Suppressor macrophage treated with lipopolysaccharide for 4 hours (primary cell): Measurements from ENCODE around the gene HPSE2.
"Not testable (repeated sequence)": the region's sequence is repeated elsewhere in the genome, so short reads cannot be mapped to it uniquely, and the experiment has no call there.

Experiments used
- DNase-seq: peaks from one replicate; pipeline ENCODE4 v3.0.0-alpha.2; 2020

The HPSE2 gene

GRCh38 chr10:98916526-98917125 is 319.0 kb downstream of the HPSE2 start:
- no peak for DNase-seq

DNA sequence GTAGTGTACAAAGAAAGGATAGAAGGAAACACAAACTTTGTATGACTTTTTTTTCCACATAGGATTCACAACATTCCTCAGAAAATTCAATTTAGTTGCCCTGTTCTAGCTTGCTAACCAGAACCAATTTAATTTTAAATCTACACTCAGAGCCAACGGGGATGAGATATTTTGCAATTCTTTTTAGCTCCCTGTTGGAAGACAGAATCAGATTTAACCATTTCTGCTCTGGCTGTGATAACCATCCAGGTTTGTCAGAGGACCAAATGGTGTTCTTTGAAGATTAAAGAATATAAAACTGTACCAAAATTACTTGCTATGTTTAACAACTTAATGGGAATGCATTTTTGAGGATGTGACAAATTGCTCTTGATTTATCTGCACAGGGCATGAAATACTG is 319.7 kb downstream of the HPSE2 start:
- no peak for DNase-seq

- DNase-seq: no peak
Observed at GRCh38 chr10:98910546-98910945, 325.1 kb downstream of the HPSE2 start.

GRCh38 chr10:98910048-98910447 is 325.6 kb downstream of the HPSE2 start:
- no peak for DNase-seq

GRCh38 chr10:98908868-98909267 is 326.8 kb downstream of the HPSE2 start:
- no peak for DNase-seq

GRCh38 chr10:98908247-98908646 is 327.4 kb downstream of the HPSE2 start:
- DNase-seq: not testable (repeated sequence)

- DNase-seq: no peak
Observed at GRCh38 chr10:98901441-98902110, 334.1 kb downstream of the HPSE2 start.

- no peak for DNase-seq
Observed at GRCh38 chr10:98899018-98899417, 336.6 kb downstream of the HPSE2 start.

DNA sequence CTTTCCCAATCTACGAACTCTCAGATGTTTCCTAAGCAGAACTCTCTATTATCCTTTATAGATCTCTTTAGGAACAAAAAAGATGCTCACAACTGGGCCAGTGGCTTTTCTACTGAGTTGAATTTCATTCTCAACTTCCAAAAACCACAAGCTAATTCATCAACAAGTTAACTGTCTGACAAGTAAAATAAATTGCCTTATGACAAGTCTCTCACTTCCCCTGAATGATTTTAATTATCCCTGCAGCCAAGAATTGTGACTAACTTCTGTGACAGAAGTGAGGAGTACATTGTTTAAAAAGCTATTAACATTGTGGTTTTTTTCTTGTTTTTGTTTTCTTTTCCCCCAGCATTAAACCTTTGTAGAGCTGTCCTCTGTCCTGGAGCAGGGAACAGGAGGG is 343.1 kb downstream of the HPSE2 start:
- no peak for DNase-seq

DNA sequence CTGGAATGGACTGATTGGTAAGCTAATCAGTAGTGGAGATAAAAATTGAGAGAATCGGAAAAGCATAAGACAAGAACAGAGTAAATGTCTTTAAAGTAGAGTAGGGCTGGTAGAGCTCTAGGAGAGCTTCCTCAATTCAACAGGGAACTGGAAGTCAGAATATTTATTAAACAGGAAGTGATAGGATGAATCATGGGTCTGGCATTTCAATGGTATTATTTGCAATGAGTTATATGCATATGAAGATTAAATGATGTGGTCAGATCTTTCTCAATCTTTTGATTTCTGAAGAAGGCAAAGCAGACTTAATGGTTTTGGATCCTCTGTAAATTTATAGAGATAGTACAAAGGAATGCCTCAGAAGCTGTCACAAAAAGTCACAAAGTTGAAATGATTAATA is 349.0 kb downstream of the HPSE2 start:
- peak; percentile 81 for DNase-seq

DNA sequence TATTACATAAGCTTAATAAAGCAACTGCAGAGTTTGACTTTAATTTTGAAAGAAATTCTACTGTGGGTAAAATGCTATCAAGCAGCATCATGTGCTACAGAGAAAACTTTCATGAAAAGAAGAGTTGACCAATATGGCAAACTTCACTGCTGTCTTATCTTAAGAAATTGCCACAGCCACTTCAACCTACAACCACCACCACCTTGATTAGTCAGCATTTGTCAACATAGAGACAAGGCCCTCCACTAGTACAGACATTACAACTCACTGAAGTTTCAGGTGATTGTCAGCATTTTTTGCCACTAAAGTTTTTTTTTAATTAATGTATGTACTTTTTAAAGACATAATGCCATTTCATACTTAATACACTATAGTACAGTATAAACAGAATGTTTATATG is 350.3 kb downstream of the HPSE2 start:
- no peak for DNase-seq

DNA sequence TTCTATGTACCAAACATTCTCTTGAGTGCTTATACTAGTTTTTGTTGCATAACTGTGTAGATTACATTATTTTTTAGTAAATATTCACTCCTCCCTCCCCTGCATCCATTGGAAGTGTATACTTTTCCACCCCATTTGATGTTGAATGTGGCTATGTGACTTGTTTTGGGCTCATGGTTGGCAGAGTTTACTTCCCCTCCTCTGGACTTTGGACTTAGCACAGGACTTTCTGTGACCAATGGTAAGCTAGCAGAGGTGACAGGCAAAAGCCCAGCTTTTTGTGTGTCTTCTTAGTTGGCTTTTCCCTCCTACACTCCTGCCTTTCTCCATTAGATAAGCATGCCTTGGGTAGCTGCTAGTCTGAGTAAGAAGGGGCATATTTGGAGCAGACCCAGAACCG is 353.9 kb downstream of the HPSE2 start:
- DNase-seq: no peak

- DNase-seq: no peak
Observed at GRCh38 chr10:98880971-98881370, 354.7 kb downstream of the HPSE2 start.

DNA sequence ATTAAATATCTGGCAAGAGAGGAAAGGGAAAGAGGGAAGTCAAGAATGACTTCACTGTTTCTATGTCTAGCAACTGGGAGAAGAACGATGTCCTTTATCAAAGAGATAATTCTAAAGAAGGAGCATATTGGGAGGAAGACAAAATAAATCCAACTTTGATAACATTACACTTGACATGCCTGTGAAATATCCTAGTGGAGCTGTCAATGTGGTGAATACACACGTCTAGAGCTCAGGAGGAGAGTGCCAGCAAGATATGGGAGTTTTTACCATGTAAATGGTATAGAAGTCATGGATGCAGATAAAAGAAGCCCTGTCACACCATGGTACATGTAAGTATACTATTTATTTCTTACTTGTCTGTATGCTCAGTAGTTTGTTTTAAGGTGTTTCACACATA is 356.7 kb downstream of the HPSE2 start:
- no peak for DNase-seq

GRCh38 chr10:98878418-98878817 is 357.2 kb downstream of the HPSE2 start:
- no peak for DNase-seq

GRCh38 chr10:98861962-98862361 is 373.7 kb downstream of the HPSE2 start:
- DNase-seq: no peak

- DNase-seq: peak; percentile 6
Observed at GRCh38 chr10:98858525-98858924, 377.1 kb downstream of the HPSE2 start.

GRCh38 chr10:98855403-98856189 is 380.1 kb downstream of the HPSE2 start:
- DNase-seq: no peak

DNA sequence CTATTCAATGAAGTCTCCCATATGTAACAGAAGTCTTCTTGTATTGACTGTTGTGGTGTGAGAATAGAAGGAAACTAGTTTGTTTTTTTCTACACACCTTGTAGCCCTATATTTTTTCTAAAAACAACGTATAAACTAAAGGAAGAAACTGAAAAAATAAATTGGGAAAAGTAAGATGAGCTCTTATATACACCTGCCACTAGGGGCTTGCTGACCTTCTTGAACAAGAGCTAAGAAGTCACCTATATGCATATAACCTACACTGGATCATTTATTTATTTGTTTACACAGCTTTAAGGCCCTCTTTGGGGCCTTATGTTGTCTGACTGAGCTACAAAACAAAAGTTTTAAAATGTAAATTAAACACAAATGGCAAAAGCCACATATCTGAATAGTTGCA is 383.0 kb downstream of the HPSE2 start:
- DNase-seq: no peak

DNA sequence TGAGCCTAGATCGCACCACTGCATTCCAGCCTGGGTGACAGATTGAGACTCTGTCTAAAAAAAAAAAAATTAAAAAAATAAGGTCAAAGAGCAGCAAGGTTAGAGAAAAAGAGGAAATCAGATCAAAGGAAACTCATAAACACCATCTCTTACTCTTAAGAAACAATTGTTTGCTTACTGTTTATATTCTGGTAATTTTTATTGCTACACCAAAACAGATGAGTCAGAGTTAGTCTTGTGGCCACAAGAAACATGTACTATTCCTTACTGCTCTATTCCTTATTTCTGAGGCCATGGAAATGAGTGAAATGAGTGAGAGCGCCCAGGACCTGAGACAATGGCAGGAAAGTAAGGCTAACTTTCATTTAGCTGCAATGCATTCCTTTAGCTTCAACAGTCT is 387.3 kb downstream of the HPSE2 start:
- peak; percentile 5 for DNase-seq

GRCh38 chr10:98846787-98847186 is 388.9 kb downstream of the HPSE2 start:
- DNase-seq: no peak

DNA sequence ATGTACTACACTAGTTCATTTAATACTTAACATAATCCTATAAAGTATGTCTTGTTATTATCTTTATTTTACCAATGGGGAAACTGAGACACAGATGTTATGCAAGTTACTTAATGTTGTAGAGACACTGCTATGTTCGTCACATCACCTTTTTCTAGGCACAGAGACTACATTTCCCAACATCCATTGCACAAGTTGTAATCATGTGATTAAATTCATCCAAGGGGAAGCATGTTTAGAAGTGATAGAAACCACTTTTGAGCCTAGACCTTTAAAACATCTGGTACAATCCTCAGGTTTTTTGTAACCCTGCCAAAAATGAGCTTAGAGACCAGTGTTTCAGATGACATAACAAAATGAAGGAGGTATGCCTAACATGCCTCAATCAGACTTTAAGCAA is 402.1 kb downstream of the HPSE2 start:
- DNase-seq: no peak

DNA sequence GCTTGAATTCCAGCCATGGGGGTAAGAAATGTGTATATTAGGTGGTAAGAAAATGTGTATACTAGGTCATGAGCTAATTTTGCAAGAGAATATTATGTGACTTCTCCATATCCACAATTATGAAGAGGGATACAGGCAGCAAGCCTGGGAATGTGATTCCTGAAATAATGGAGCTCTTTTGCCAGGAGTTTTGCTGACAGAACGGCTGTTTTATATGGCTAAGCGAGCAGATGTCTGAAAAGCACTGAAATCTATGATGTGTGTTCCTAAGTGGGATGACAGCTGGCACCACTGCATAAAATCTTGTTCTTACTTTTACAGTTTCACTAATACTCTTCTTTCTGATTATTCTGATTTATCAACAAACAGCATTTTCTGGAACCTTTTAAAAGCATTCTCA is 402.9 kb downstream of the HPSE2 start:
- DNase-seq: no peak

- DNase-seq: no peak
Observed at GRCh38 chr10:98832196-98832595, 403.5 kb downstream of the HPSE2 start.
